ENCODE results near the gene NME3. TPM values are rescaled to one million over a fixed set of nuclear protein-coding genes. Genes with fewer than 3 reads are reported as not detected.

The NME3 gene
- total and polyA plus RNA-seq, 8 donors, result 27.4 to 297 (median 33.1) TPM

DNA sequence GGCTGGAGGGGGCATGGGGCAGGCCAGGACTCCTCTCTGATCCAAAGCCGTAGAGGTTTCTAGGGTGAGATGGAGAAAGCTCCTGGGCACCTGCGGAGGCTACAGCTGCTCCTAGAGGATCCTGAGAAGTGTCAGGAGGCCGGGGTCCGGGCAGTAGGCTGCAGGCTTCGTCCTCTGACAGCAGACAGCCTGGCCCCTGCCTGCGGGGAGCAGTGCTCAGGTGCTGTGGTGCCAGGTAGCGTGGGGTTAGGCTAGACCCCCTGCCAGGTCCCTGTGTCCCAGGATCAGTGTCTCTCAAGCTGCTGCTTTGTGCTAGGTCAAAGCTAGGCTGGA, 3.1 kb upstream of the NME3 start:
- 70 to 77% methylated on average over 7 of the region's 7 CpGs for WGBS, 2 donors
- peak overlapping the region in 2 of 4 donors; percentile 89 to 94 for H3K27ac ChIP-seq
- no peaks in the 10 kb centered on the region for H3K27me3 ChIP-seq
- peaks cover 0 to 25% (median 10%) of the 10 kb centered on the region in 3 donors for H3K36me3 ChIP-seq
- TF ChIP-seq, protein P1, sequence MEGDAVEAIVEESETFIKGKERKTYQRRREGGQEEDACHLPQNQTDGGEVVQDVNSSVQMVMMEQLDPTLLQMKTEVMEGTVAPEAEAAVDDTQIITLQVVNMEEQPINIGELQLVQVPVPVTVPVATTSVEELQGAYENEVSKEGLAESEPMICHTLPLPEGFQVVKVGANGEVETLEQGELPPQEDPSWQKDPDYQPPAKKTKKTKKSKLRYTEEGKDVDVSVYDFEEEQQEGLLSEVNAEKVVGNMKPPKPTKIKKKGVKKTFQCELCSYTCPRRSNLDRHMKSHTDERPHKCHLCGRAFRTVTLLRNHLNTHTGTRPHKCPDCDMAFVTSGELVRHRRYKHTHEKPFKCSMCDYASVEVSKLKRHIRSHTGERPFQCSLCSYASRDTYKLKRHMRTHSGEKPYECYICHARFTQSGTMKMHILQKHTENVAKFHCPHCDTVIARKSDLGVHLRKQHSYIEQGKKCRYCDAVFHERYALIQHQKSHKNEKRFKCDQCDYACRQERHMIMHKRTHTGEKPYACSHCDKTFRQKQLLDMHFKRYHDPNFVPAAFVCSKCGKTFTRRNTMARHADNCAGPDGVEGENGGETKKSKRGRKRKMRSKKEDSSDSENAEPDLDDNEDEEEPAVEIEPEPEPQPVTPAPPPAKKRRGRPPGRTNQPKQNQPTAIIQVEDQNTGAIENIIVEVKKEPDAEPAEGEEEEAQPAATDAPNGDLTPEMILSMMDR (IDR thresholded peaks at IDR 0.05), result no peak
- FAIRE-seq (no peak), DNase-seq (peak in 3 of 6 donors; percentile 33 to 85 (median 48)), ATAC-seq (no peak)
- intact Hi-C loops (cut with DNase I), result no loop called here
- peak overlapping the region in 2 of 4 donors; percentile 87 to 100 for H3K4me3 ChIP-seq
- peaks cover 9 to 13% (median 9%) of the 10 kb centered on the region in 3 donors for H3K4me1 ChIP-seq
- no peaks in the 10 kb centered on the region for H3K9me3 ChIP-seq

DNA sequence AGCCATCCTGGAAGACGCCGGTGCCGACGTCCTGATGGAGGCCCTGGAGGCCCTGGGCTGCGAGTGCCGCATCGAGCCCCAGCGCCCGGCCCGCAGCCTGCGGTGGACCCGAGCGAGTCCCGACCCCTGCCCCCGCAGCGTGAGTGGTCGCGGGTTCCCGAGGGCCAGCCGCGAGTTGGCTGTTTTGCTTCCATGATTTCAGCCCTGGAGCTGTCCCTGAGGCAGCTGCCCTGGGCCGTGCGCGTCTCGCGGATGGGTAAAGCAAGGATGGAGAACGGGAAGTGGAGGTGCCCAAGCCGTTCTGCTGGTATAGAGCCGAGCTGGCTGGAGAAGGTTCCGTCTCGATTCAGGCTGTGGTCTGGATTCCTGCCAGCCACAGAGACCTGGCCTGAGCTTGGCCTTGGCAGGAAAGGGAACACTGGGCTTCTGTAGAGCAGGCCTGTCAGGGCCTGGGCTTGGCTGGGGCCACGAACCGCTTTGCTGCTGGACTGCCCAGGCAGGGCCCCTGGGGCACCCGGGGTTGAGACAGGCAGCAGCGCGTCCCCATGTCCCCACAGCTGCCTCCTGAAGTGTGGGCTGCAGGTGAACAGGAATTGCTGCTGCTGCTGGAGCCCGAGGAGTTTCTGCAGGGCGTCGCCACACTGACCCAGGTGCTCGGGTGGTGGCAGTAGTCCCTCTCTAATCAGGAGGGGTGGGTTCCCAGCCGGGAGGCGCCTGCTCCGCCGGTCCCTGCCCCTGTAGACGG, 2.5 kb upstream of the NME3 start:
- DNase-seq (peak in 3 of 6 donors; percentile 46 to 89 (median 69)), ATAC-seq (peak in 3 of 4 donors; percentile 3), FAIRE-seq (no peak)
- peak overlapping the region; percentile 87 to 100 (median 96) for H3K4me3 ChIP-seq
- H3K9me3 ChIP-seq, result no peaks in the 10 kb centered on the region
- TF ChIP-seq, protein P1 (IDR thresholded peaks at IDR 0.05), result no peak
- H3K27me3 ChIP-seq, result no peaks in the 10 kb centered on the region
- intact Hi-C loops (cut with DNase I), result no loop called here
- peaks cover 9 to 13% (median 9%) of the 10 kb centered on the region in 3 donors for H3K4me1 ChIP-seq
- 5 to 8% methylated on average over 43 to 45 of the region's 45 CpGs for WGBS, 2 donors
- peaks cover 0 to 25% (median 10%) of the 10 kb centered on the region in 3 donors for H3K36me3 ChIP-seq
- H3K27ac ChIP-seq, result peak overlapping the region; percentile 89 to 97 (median 92)

DNA sequence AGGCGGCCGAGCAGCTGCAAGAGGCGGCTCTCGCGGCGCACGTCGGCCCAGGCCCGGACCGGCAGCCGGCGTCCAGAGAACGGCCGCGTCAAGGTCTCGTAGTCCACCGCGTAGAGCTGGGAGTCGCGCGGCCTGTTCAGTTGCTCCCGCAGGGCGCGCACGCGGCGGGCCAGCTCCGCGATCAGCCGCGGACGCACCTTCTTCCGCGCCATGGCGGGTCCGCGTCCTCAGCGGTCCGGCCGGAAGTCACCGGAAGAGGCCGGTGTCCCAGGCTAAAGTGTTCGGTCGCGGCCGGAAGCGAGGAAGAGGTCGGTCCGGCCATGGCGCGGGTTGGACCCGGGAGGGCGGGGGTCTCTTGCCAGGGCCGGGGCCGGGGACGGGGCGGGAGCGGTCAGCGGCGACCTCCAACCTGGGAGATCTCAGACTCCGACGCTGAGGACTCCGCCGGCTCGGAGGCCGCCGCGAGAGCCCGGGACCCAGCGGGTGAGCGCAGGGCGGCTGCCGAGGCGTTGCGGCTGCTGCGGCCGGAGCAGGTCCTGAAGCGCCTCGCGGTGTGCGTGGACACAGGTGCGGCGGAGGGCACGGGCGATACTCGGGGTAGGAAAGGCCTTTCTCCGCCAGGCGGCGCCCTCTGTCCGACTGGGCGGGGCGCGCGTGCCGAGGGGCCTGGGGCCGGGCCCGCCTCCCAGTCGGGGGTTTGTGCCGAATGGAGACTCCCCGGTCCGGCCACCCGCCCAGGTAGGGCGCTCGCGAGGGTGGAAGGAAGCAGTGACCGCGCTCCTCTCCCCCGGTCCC, 1.8 kb upstream of the NME3 start, which contains the start of gene MRPS34:
TSS of gene MRPS34 (minus strand) at position 227 of the 795 bp plus-strand sequence. CDS start at position 212, 15 bp downstream.
- DNase-seq (peak; percentile 76 to 96 (median 90)), ATAC-seq (peak; percentile 74 to 80 (median 76)), FAIRE-seq (no peak)
- Histone ChIP-seq H3K9me3 (no peaks in the 10 kb centered on the region), H3K36me3 (peaks cover 0 to 27% (median 10%) of the 10 kb centered on the region in 3 donors), H3K4me1 (peaks cover 9 to 13% (median 9%) of the 10 kb centered on the region in 3 donors), H3K4me3 (peak within 1 kb of the TSS; percentile 87 to 100 (median 96)), H3K27ac (peak within 1 kb of the TSS; percentile 89 to 97 (median 92)), H3K27me3 (no peaks in the 10 kb centered on the region)
- TF ChIP-seq, protein P1 (IDR thresholded peaks at IDR 0.05), result peak; percentile 60 to 74 (median 66)
- intact Hi-C loops (cut with DNase I), result no loop called here
- WGBS, 2 donors, result 0 to 1% methylated on average over 59 to 108 of the region's 108 CpGs

DNA sequence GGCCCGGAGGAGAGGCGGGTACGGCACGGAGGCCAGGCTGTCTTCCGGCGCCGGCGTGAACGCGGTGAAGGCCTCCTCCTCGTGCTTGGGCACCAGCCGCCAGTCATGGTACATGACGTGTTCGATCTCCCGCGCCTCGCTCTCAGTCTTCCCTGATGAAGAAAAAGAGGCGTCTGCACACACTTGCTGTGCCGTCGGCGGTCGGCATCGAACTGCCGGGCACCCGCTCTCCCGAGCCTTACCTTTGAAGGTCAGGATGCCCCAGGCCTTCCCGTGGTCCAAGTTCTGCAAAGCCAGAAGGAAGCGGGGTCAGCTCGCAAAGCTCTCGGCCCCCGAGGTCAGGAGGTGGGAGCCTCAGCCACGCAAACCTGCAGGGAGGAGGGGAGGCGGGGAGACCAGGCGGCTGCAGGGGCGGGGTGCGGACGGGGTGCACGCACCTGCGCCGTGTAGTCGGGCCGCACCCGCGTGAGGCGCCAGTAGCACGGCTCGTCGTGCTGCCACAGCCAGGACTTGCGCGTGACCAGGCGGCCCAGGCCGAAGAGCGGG, 1.1 kb upstream of the NME3 start, which contains the start of gene EME2:
TSS of gene EME2 (plus strand) at position 449 of the 546 bp plus-strand sequence. CDS start 418 bp downstream, outside the sequence.
- Histone ChIP-seq H3K9me3 (no peaks in the 10 kb centered on the region), H3K27ac (peak within 1 kb of the TSS; percentile 89 to 97 (median 92)), H3K4me1 (peaks cover 9 to 13% (median 9%) of the 10 kb centered on the region in 3 donors), H3K36me3 (peaks cover 0 to 27% (median 4%) of the 10 kb centered on the region in 3 donors), H3K27me3 (no peaks in the 10 kb centered on the region), H3K4me3 (peak within 1 kb of the TSS; percentile 87 to 100 (median 96))
- intact Hi-C loops (cut with DNase I), result no loop called here
- TF ChIP-seq, protein P1 (IDR thresholded peaks at IDR 0.05), result no peak
- ATAC-seq (peak; percentile 0 to 3 (median 2)), DNase-seq (peak in 1 of 6 donors; percentile 85), FAIRE-seq (no peak)
- WGBS, 2 donors, result 0% methylated on average over 53 of the region's 53 CpGs
